Right renal pelvis (tissue), 4 donors: ENCODE data around the gene AP1M1. TPM values are rescaled to one million over a fixed set of nuclear protein-coding genes. Genes with fewer than 3 reads are reported as not detected.
"Not testable (repeated sequence)": the region's sequence is repeated elsewhere in the genome, so short reads cannot be mapped to it uniquely, and the experiment has no call there.

Experiments
- DNase-seq, 4 donors: peaks; one replicate each; pipeline ENCODE4 v3.0.0-alpha.2; 2013; ENCODE audit warnings: low read depth in 4 of 4, low spot score in 3 of 4, missing footprints in 1 of 4
- polyA plus RNA-seq, 4 donors: library from polyadenylated mRNA; unstranded; fragments of 120-200 nt; gene quantifications; one replicate each; pipeline ENCODE4 v1.2.1, GENCODE V29; 2013; ENCODE audit not compliant: insufficient read length in 4 of 4

Gene AP1M1
- polyA plus RNA-seq, 4 donors, result 55.5 to 68.6 (median 59.8) TPM

GRCh38 chr19:16259385-16260159 is 61.9 kb downstream of the AP1M1 start:
- no peak for DNase-seq

GRCh38 chr19:16260160-16260811 is 62.6 kb downstream of the AP1M1 start:
- DNase-seq, result no peak

GRCh38 chr19:16260812-16261161 is 63.1 kb downstream of the AP1M1 start:
- no peak for DNase-seq

GRCh38 chr19:16261584-16262368 is 64.1 kb downstream of the AP1M1 start:
- DNase-seq, result no peak

- DNase-seq, result no peak
Observed at GRCh38 chr19:16262618-16263017, 64.9 kb downstream of the AP1M1 start.

GRCh38 chr19:16263141-16263761 is 65.5 kb downstream of the AP1M1 start:
- DNase-seq, result no peak

- no peak for DNase-seq
Observed at GRCh38 chr19:16265205-16265604, 67.5 kb downstream of the AP1M1 start.

- no peak for DNase-seq
Observed at GRCh38 chr19:16265890-16266585, 68.3 kb downstream of the AP1M1 start.

- DNase-seq, result no peak
Observed at GRCh38 chr19:16266586-16266942, 68.9 kb downstream of the AP1M1 start.

GRCh38 chr19:16268676-16269319 is 71.1 kb downstream of the AP1M1 start:
- DNase-seq, result no peak

GRCh38 chr19:16272945-16273344 is 75.2 kb downstream of the AP1M1 start:
- no peak for DNase-seq

GRCh38 chr19:16274447-16274846 is 76.7 kb downstream of the AP1M1 start:
- no peak for DNase-seq

GRCh38 chr19:16280306-16280705 is 82.6 kb downstream of the AP1M1 start:
- DNase-seq, result no peak

GRCh38 chr19:16281743-16282142 is 84.0 kb downstream of the AP1M1 start:
- no peak for DNase-seq

- peak in 3 of 4 donors; percentile 53 to 65 (median 59) for DNase-seq
Observed at GRCh38 chr19:16283210-16284061, 85.7 kb downstream of the AP1M1 start.

GRCh38 chr19:16284505-16284904 is 86.8 kb downstream of the AP1M1 start:
- no peak for DNase-seq

GRCh38 chr19:16285079-16285478 is 87.4 kb downstream of the AP1M1 start:
- not testable (repeated sequence) for DNase-seq

GRCh38 chr19:16285769-16286498 is 88.2 kb downstream of the AP1M1 start:
- DNase-seq, result no peak
